ENCODE measurements around the gene NEDD4. TPM values are rescaled to one million over a fixed set of nuclear protein-coding genes. Genes with fewer than 3 reads are reported as not detected.

Gene NEDD4
- polyA plus RNA-seq, 2 of the 4 experiments (the other 2 are of a cell fraction): 56.4 to 78.8 TPM

GRCh38 chr15:55863911-55864310 is 129.5 kb downstream of the NEDD4 start:
- no peaks in the 10 kb centered on the region for H3K9me3 ChIP-seq
- H3K4me3 ChIP-seq: no peak overlapping the region
- no peak overlapping the region for H3K27ac ChIP-seq
- ATAC-seq: no peak
- ChIA-PET CTCF (no interaction called here), POLR2A (no interaction called here)
- no peak overlapping the region for H3K4me2 ChIP-seq
- no peak for FAIRE-seq
- DNase-seq (ENCODE audit: low read depth in 1 of 2, low spot score in 1 of 2): no peak
- peaks cover 26% of the 10 kb centered on the region for H3K4me1 ChIP-seq
- TF ChIP-seq ZFP36 (IDR thresholded peaks at IDR 0.05; ENCODE audit: borderline replicate concordance, partially characterized antibody) (no peak), KDM1A (IDR thresholded peaks at IDR 0.05; ENCODE audit: low read depth) (no peak), MAZ (IDR thresholded peaks at IDR 0.05; ENCODE audit: borderline replicate concordance, low read depth, low read length) (no peak), NFE2L2 (conservative IDR thresholded peaks at IDR 0.05; ENCODE audit: low read length) (no peak), ZSCAN20 (CRISPR knock-in tag; IDR thresholded peaks at IDR 0.05) (no peak), EHMT2 (IDR thresholded peaks at IDR 0.05; ENCODE audit: low read depth) (no peak), RNF2 (IDR thresholded peaks at IDR 0.05; ENCODE audit: borderline replicate concordance, low read depth) (no peak), CEBPB (IDR thresholded peaks at IDR 0.05) (no peak), SMC3 (IDR thresholded peaks at IDR 0.05) (no peak), ZNF302 (CRISPR knock-in tag; IDR thresholded peaks at IDR 0.05) (no peak), NR3C1 (IDR thresholded peaks at IDR 0.05) (no peak), TP53 (CRISPR knock-in tag; IDR thresholded peaks at IDR 0.05) (no peak), HOXB13 (CRISPR knock-in tag; IDR thresholded peaks at IDR 0.05; ENCODE audit: low read depth) (no peak), NPAS2 (CRISPR knock-in tag; IDR thresholded peaks at IDR 0.05; ENCODE audit: borderline replicate concordance) (no peak), JUNB (IDR thresholded peaks at IDR 0.05) (no peak), REST (IDR thresholded peaks at IDR 0.05) (no peak), HOXB5 (CRISPR knock-in tag; IDR thresholded peaks at IDR 0.05) (no peak), BHLHE40 (IDR thresholded peaks at IDR 0.05; ENCODE audit: low read depth, low read length) (no peak)
- TF ChIP-seq, protein P1, sequence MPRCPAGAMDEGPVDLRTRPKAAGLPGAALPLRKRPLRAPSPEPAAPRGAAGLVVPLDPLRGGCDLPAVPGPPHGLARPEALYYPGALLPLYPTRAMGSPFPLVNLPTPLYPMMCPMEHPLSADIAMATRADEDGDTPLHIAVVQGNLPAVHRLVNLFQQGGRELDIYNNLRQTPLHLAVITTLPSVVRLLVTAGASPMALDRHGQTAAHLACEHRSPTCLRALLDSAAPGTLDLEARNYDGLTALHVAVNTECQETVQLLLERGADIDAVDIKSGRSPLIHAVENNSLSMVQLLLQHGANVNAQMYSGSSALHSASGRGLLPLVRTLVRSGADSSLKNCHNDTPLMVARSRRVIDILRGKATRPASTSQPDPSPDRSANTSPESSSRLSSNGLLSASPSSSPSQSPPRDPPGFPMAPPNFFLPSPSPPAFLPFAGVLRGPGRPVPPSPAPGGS (IDR thresholded peaks at IDR 0.05): no peak
- TF ChIP-seq, protein P2, sequence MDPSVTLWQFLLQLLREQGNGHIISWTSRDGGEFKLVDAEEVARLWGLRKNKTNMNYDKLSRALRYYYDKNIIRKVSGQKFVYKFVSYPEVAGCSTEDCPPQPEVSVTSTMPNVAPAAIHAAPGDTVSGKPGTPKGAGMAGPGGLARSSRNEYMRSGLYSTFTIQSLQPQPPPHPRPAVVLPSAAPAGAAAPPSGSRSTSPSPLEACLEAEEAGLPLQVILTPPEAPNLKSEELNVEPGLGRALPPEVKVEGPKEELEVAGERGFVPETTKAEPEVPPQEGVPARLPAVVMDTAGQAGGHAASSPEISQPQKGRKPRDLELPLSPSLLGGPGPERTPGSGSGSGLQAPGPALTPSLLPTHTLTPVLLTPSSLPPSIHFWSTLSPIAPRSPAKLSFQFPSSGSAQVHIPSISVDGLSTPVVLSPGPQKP (IDR thresholded peaks at IDR 0.05; ENCODE audit: low read depth, low read length): no peak

- ChIA-PET POLR2A (no interaction called here), CTCF (interaction anchor here (1.0 to 2.3 kb wide), 5 partner anchors 11 to 213 kb away, joined by 3 to 12 read pairs (median 7); no protein-coding TSS in a partner anchor)
- H3K4me2 ChIP-seq: no peak overlapping the region
- no peak for TF ChIP-seq TFCP2L1 (CRISPR knock-in tag; IDR thresholded peaks at IDR 0.05)
- TF ChIP-seq EHMT2 (IDR thresholded peaks at IDR 0.05; ENCODE audit: low read depth): no peak
- TF ChIP-seq NPAS2 (CRISPR knock-in tag; IDR thresholded peaks at IDR 0.05; ENCODE audit: borderline replicate concordance): no peak
- TF ChIP-seq RAD21 (conservative IDR thresholded peaks at IDR 0.05 in 1 of 2, IDR thresholded peaks at IDR 0.05 in 1 of 2): no peak
- TF ChIP-seq NFE2L2 (conservative IDR thresholded peaks at IDR 0.05; ENCODE audit: low read length): no peak
- TF ChIP-seq, protein P3, sequence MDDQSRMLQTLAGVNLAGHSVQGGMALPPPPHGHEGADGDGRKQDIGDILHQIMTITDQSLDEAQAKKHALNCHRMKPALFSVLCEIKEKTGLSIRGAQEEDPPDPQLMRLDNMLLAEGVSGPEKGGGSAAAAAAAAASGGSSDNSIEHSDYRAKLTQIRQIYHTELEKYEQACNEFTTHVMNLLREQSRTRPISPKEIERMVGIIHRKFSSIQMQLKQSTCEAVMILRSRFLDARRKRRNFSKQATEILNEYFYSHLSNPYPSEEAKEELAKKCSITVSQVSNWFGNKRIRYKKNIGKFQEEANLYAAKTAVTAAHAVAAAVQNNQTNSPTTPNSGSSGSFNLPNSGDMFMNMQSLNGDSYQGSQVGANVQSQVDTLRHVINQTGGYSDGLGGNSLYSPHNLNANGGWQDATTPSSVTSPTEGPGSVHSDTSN (IDR thresholded peaks at IDR 0.05): no peak
- TF ChIP-seq HMGXB4 (CRISPR knock-in tag; IDR thresholded peaks at IDR 0.05; ENCODE audit: borderline replicate concordance): no peak
- TF ChIP-seq EP300 (IDR thresholded peaks at IDR 0.05): no peak
- no peak for TF ChIP-seq KDM5A (IDR thresholded peaks at IDR 0.05)
- TF ChIP-seq MAX (IDR thresholded peaks at IDR 0.05): no peak
- ATAC-seq: no peak
- H3K27ac ChIP-seq: no peak overlapping the region
- H3K4me1 ChIP-seq: peaks cover 10% of the 10 kb centered on the region; the same call in 1 of the 3 replicates
- DNase-seq (ENCODE audit: low read depth in 1 of 2, low spot score in 1 of 2): no peak
- FAIRE-seq: no peak
- H3K4me3 ChIP-seq: no peak overlapping the region
- H3K9me3 ChIP-seq: no peaks in the 10 kb centered on the region
- WGBS (ENCODE audit: missing lambda C conversion rate): 92% methylated on average over 2 of the region's 2 CpGs
Observed at GRCh38 chr15:55861115-55861514, 132.3 kb downstream of the NEDD4 start.

Data from A549 (cell line).